Esophagus muscularis mucosa (tissue), 4 donors: Measurements from ENCODE around the gene CCDC177. TPM values are rescaled to one million over a fixed set of nuclear protein-coding genes. Genes with fewer than 3 reads are reported as not detected.
A peak's percentile ranks its signal among the peaks of the same experiment; 100 is the strongest.

ENCODE experiments used
- DNase-seq: peaks from one replicate; pipeline ENCODE4 v3.0.0-alpha.2; 2017; ENCODE audit errors: extremely low spot score
- H3K27ac ChIP-seq, 4 donors: fragments of 200-600 bp; sonication (generic); replicated peaks in 1 of 4; 1 replicate in 3 of 4; 2 replicates in 1 of 4; pipeline ENCODE4 v1.5.1; 2016 to 2019; ENCODE audit warnings: mild to moderate bottlenecking in 1 of 4
- H3K27me3 ChIP-seq, 4 donors: fragments of 200-600 bp; sonication (generic); one replicate each; pipeline versions ENCODE4 v1.5.1 to v1.6.0; 2016 to 2019
- H3K36me3 ChIP-seq, 4 donors: fragments of 200-600 bp; sonication (generic); one replicate each; pipeline ENCODE4 v1.5.1; 2016 to 2019
- H3K4me1 ChIP-seq, 4 donors: fragments of 200-600 bp; sonication (generic); one replicate each; pipeline ENCODE4 v1.5.1; 2016 to 2019
- H3K4me3 ChIP-seq, 4 donors: fragments of 200-600 bp; sonication (generic); 1 replicate in 2 of 4; 2 replicates in 2 of 4; pipeline ENCODE4 v1.5.1; 2016 to 2019; ENCODE audit warnings: mild to moderate bottlenecking in 4 of 4, moderate library complexity in 1 of 4
- H3K9me3 ChIP-seq, 4 donors: fragments of 200-600 bp; sonication (generic); 1 replicate in 3 of 4; 2 replicates in 1 of 4; pipeline ENCODE4 v1.5.1; 2016 to 2019
- EP300 ChIP-seq: sonication (generic); formaldehyde crosslinking; IDR thresholded peaks from one replicate; pipeline ENCODE4 v1.6.1; 2017; ENCODE audit warnings: antibody characterized with exemption
- POLR2A ChIP-seq: fragments of 450-650 bp; IDR thresholded peaks from one replicate; pipeline ENCODE4 v1.6.1; 2017; ENCODE audit warnings: antibody characterized with exemption, moderate library complexity, mild to moderate bottlenecking, low read depth
- POLR2AphosphoS5 ChIP-seq, 2 donors: sonication (generic); formaldehyde crosslinking; IDR thresholded peaks; one replicate each; pipeline ENCODE4 v1.6.1; 2017; ENCODE audit warnings: antibody characterized with exemption in 2 of 2
- WGBS: methylation state at CpG from one replicate; pipeline ENCODE4 v1.1.5; 2018; 5-methylcytosine and 5-hydroxymethylcytosine counted together
- intact Hi-C: fragments of 100-400 bp; cut with DNase I; formaldehyde crosslinking; loops from one replicate; pipeline ENCODE4 v1.15.1; 2023
- total RNA-seq, 4 donors: library from RNA; depleted of rRNA; stranded (reverse); fragments of >200 nt; gene quantifications; one replicate each; pipeline versions ENCODE4 v1.1.0 to v1.2.1, GENCODE V29; 2016
- TF ChIP-seq, protein P1 (sequence below), 3 experiments: fragments of 200-600 bp in 2 of 3; fragments of 450-650 bp in 1 of 3; sonication (generic) in 2 of 3; IDR thresholded peaks; one replicate each; pipeline ENCODE4 v1.5.1; 2017 to 2019; ENCODE audit warnings: antibody characterized with exemption in 3 of 3, mild to moderate bottlenecking in 2 of 3, moderate library complexity in 1 of 3

The CCDC177 gene
- total RNA-seq, 4 donors from 2014 or later: not detected

DNA sequence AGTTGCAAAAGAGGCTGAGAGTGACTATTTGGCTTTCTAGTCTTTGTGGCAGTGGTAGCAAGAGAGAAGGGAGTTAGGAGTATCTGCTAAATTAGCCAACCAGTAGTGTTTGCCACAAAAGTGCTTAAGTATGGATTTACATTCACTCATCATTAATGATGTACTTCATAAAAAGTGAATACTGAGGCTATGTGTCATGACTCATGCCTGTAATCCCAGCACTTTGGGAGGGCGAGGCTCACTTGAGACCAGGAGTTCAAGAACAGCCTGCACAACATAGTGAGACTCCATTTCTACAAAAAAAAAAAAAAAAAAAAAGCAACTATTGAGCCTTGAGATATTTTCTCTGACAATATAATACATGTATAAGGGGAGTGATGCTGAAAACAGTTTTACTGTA, 36.8 kb downstream of the CCDC177 start:
- TF ChIP-seq POLR2A: no peak
- TF ChIP-seq, protein P1, sequence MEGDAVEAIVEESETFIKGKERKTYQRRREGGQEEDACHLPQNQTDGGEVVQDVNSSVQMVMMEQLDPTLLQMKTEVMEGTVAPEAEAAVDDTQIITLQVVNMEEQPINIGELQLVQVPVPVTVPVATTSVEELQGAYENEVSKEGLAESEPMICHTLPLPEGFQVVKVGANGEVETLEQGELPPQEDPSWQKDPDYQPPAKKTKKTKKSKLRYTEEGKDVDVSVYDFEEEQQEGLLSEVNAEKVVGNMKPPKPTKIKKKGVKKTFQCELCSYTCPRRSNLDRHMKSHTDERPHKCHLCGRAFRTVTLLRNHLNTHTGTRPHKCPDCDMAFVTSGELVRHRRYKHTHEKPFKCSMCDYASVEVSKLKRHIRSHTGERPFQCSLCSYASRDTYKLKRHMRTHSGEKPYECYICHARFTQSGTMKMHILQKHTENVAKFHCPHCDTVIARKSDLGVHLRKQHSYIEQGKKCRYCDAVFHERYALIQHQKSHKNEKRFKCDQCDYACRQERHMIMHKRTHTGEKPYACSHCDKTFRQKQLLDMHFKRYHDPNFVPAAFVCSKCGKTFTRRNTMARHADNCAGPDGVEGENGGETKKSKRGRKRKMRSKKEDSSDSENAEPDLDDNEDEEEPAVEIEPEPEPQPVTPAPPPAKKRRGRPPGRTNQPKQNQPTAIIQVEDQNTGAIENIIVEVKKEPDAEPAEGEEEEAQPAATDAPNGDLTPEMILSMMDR (IDR thresholded peaks at IDR 0.05): no peak
- no peak for TF ChIP-seq POLR2AphosphoS5 (IDR thresholded peaks at IDR 0.05)
- no peak for TF ChIP-seq EP300
- H3K9me3 ChIP-seq: no peaks in the 10 kb centered on the region
- H3K36me3 ChIP-seq: no peaks in the 10 kb centered on the region
- H3K27ac ChIP-seq: no peak overlapping the region
- peaks cover 0 to 25% (median 0%) of the 10 kb centered on the region in 4 donors for H3K27me3 ChIP-seq
- DNase-seq: no peak
- intact Hi-C loops: loop anchor here (5.0 kb wide), 1 partner anchor 34 kb away; the partner anchor contains the start of gene CCDC177
- no peak overlapping the region for H3K4me3 ChIP-seq
- H3K4me1 ChIP-seq: peaks cover 0 to 4% (median 0%) of the 10 kb centered on the region in 4 donors
- WGBS: 100% methylated on average over 1 of the region's 1 CpG

DNA sequence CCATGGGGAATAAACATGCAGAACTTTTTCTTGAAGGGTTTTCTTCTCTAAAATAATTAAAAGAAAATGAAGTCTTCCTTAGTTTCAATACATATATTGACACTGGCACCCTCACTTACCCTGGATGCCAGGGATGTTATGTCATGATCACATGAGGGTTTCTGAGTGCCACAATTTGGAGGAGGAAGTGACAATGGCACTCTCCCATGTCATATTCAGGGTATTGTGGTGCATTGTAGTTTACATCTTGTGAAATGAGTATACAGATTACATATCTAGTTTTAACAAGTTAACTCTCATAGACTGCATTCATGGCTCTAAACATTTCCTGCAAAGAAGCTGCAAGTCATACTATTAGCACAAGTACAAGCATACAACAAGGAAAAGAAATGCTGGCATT, 37.7 kb downstream of the CCDC177 start:
- Histone ChIP-seq H3K27me3 (peaks cover 0 to 22% (median 0%) of the 10 kb centered on the region in 4 donors), H3K4me3 (no peak overlapping the region), H3K9me3 (no peaks in the 10 kb centered on the region), H3K4me1 (peaks cover 0 to 4% (median 0%) of the 10 kb centered on the region in 4 donors), H3K27ac (no peak overlapping the region), H3K36me3 (no peaks in the 10 kb centered on the region)
- DNase-seq: no peak
- TF ChIP-seq POLR2A (no peak), EP300 (no peak)
- TF ChIP-seq, protein P1 (IDR thresholded peaks at IDR 0.05): no peak
- intact Hi-C loops: loop anchor here (5.0 kb wide), 1 partner anchor 35 kb away; the partner anchor contains the start of gene CCDC177

DNA sequence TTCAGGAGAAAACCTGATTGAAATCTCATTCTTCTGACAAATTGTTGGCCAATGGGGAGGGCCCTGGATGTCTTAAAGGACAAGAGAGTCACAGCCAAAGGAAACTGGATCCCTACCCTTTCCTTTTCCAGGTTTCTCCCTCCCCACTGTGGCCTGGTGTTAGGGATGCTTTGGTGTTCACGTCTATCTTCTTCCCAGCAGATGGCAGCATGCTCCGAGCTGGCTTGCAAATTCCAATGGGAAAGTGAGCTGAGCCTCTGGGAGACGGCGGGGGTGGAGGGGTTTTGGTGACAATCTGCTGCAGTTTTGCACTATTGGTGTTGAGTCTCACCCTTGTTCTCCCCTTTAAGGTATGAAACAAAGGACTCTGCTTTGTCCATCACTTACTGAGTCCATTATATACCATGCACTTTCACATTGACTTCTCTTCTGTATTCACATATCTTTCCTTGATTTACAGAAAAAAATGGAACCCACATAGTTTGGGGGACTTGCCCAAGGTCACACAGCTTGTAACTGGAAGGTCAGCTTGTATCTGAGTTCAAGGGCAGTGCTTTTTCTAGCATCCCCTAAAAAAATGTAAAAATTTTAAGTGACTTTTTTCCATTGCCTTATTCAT, 39.3 kb downstream of the CCDC177 start:
- Histone ChIP-seq H3K27ac (no peak overlapping the region), H3K9me3 (no peaks in the 10 kb centered on the region), H3K27me3 (peaks cover 0 to 22% (median 0%) of the 10 kb centered on the region in 4 donors), H3K36me3 (no peaks in the 10 kb centered on the region), H3K4me1 (peaks cover 0 to 4% (median 0%) of the 10 kb centered on the region in 4 donors), H3K4me3 (no peak overlapping the region)
- WGBS: 0% methylated on average over 4 of the region's 4 CpGs
- no peak for DNase-seq
- intact Hi-C loops: loop anchor here (5.0 kb wide), 1 partner anchor 37 kb away; the partner anchor contains the start of gene CCDC177
- no peak for TF ChIP-seq EP300
- TF ChIP-seq POLR2AphosphoS5 (IDR thresholded peaks at IDR 0.05): no peak
- TF ChIP-seq, protein P1 (IDR thresholded peaks at IDR 0.05): peak; percentile 39 to 59 (median 47)

DNA sequence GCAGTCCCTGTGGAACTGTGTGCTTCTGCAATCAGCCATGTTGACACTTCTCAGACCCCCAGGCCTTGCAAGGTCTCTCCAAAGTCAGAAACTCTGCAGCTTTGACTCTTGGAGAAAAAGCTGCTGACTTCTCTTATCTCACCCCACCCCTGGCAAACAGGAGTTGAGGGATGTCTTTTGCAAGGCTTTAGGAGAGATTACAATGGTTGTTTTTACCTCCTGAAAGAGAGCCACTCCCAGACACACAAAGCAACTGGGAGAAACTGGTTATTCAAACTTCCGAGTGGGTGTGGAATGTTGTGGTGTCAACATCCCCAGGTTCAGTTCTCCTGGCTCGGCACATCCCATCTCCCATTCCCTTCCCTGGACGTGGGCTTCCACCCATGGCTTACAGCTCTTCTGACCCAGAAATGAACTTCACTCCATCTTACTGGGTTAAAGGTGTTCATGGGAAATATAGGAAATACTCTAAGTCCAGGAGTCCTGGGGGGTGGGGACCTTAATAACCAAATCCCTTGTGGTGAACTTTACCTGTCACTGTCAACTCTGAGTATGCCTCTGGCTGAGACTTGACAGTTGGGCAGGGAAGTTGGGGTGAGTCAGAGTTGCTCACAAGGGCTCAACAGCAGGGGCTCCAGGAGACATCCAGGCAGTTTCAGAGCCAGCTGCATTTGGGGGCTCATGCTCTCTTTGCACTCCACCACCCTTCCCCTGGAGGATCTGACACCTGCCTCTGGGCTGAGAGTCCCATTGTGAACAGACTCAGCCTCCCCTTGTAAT, 41.9 kb downstream of the CCDC177 start:
- intact Hi-C loops: no loop called here
- Histone ChIP-seq H3K27ac (no peak overlapping the region), H3K27me3 (peaks cover 0 to 34% (median 0%) of the 10 kb centered on the region in 4 donors), H3K4me3 (no peak overlapping the region), H3K36me3 (no peaks in the 10 kb centered on the region), H3K4me1 (peaks cover 0 to 4% (median 0%) of the 10 kb centered on the region in 4 donors), H3K9me3 (no peaks in the 10 kb centered on the region)
- 66% methylated on average over 3 of the region's 3 CpGs for WGBS
- TF ChIP-seq POLR2A (no peak), POLR2AphosphoS5 (IDR thresholded peaks at IDR 0.05) (no peak), EP300 (no peak)
- TF ChIP-seq, protein P1 (IDR thresholded peaks at IDR 0.05): no peak
- DNase-seq: no peak
